Naive thymus-derived CD8-positive, alpha-beta T cell (primary cell): ENCODE data around the gene SARS1. TPM values are rescaled to one million over a fixed set of nuclear protein-coding genes. Genes with fewer than 3 reads are reported as not detected.
A peak's percentile ranks its signal among the peaks of the same experiment; 100 is the strongest.

Experiments
- ATAC-seq, 2 donors: fragments of 150-1000 bp; cut with Tn5 transposase in 1 of 2; sonication (Bioruptor Pico), chemical (Tn5 transposase) in 1 of 2; 1 replicate in 1 of 2; 2 replicates in 1 of 2; pipeline ENCODE4 v1.10.0; 2021; ENCODE audit warnings: mild to moderate bottlenecking in 2 of 2, moderate library complexity in 2 of 2
- POLR2A ChIA-PET: fragments of 350-600 bp; sonication (Branson Sonifier 250); formaldehyde crosslinking; loops from one replicate; lab custom pipeline; 2021; ENCODE audit warnings: antibody characterized with exemption; lab: Charles Lee
- DNase-seq, 10 donors: peaks; one replicate each; pipeline versions ENCODE4 v3.0.0 to v3.0.0-alpha.2; 2020 to 2022
- H3K27ac Mint-ChIP-seq, 10 donors: one replicate each; pipeline ENCODE4 v1.8.0; 2020 to 2022; ENCODE audit warnings: mild to moderate bottlenecking in 10 of 10, mixed read lengths in 10 of 10, moderate library complexity in 4 of 10, inconsistent platforms in 1 of 10
- H3K27me3 Mint-ChIP-seq, 5 donors: one replicate each; pipeline ENCODE4 v1.8.0; 2021 to 2022; ENCODE audit warnings: mixed read lengths in 5 of 5
- H3K36me3 Mint-ChIP-seq, 3 donors: one replicate each; pipeline ENCODE4 v1.8.0; 2020 to 2022; ENCODE audit warnings: mixed read lengths in 3 of 3, mild to moderate bottlenecking in 2 of 3, inconsistent platforms in 1 of 3
- H3K4me1 Mint-ChIP-seq, 4 donors: one replicate each; pipeline ENCODE4 v1.8.0; 2021 to 2022; ENCODE audit warnings: mixed read lengths in 4 of 4
- H3K4me3 Mint-ChIP-seq, 10 donors: one replicate each; pipeline ENCODE4 v1.8.0; 2020 to 2022; ENCODE audit warnings: mild to moderate bottlenecking in 10 of 10, mixed read lengths in 10 of 10, moderate library complexity in 6 of 10, inconsistent platforms in 1 of 10
- H3K9me3 Mint-ChIP-seq, 9 donors: one replicate each; pipeline ENCODE4 v1.8.0; 2020 to 2022; ENCODE audit warnings: mixed read lengths in 9 of 9, mild to moderate bottlenecking in 3 of 9, inconsistent platforms in 1 of 9, moderate library complexity in 1 of 9
- polyA plus RNA-seq, 3 donors: library from polyadenylated mRNA; unstranded; fragments of 300-500 nt; fragmentation: Illumina TruSeq; gene quantifications; one replicate each; pipeline ENCODE4 v1.2.3, GENCODE V29; 2021
- total RNA-seq, 8 experiments: library from RNA in 2 of 8; stranded (reverse) in 2 of 8; gene quantifications; one replicate each; pipeline ENCODE4 v1.2.3 and lab custom pipeline; 2021 to 2026

Gene SARS1
- total and polyA plus RNA-seq, 5 experiments from 2014 or later: 117 to 211 (median 154) TPM

DNA sequence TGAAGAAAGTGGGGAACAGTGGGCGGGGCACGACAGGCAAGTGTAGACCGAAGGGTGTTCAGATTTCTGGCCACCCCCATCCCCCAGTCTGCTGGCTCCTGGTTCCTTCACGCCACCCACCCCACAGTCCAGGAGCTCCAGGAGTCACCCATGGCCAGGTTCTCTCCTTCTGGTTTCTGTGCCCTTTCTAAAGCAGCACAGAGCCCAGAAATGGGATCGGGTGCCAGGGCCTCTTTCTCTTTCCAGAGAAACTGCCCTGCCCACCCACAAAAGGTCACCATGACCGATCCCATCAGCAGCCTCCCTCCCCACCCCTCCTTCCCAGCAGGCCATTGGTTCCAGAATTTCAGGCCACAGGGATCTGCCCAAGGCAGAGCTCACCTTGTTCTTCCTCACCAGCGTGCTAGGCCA is 32.4 kb downstream of the SARS1 start:
- Mint-ChIP-seq H3K27ac (no peak overlapping the region), H3K9me3 (no peaks in the 10 kb centered on the region), H3K4me1 (peaks cover 21 to 29% (median 25%) of the 10 kb centered on the region in 4 donors), H3K36me3 (no peaks in the 10 kb centered on the region), H3K4me3 (peak overlapping the region in 1 of 10 donors; percentile 10), H3K27me3 (peaks cover 0 to 12% (median 6%) of the 10 kb centered on the region in 5 donors)
- DNase-seq (no peak), ATAC-seq (no peak)
- POLR2A ChIA-PET: interaction anchor here (1.2 kb wide), 1 partner anchor 25 kb away, joined by 4 read pairs; no protein-coding TSS in a partner anchor

DNA sequence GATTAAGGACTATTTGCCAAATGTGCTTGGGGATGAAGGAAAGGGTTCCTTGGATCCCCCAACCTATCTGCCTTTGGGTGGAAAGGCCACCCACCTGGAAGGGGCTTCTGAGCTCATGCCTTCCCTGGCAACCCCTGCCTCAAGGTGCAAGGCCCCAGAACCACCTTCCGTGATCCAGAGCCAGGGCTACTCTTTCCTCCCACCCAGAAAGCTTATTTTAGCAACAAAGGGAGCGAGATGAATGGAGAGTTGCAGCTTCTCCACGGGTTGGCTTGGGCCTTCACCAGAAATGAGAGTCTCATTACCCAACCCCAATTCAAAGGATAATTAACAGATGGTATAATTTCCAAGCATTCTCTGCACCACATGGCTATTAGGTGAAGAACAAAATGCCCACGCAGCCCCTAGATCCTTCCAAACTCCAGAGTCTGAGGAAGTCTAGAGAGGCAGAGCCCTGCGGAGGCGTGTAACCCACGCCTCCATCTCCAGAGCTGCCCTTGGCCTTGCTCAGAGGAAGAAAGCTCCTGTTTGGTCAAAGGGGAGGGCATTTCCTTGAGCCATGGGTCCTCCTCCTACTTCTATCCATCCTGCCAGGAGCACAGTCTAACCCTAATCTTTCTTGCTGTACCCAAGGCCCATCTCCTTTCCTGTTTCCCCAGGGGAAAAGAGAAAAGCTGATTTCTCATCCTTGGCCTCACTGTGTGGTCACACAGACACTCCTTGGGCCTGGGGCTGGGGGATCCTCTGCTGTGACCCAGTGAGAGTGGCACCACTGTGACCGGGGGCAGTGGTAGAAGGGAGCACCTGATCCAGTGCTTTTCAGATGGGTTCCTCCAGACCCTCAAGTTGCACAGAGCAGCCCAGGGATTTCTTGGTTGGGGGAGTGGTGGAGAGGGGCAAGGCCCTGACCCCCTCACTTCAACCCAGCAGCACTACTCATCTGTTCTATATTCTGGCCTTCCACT is 34.0 kb downstream of the SARS1 start:
- Mint-ChIP-seq H3K36me3 (no peaks in the 10 kb centered on the region), H3K4me3 (no peak overlapping the region), H3K9me3 (no peaks in the 10 kb centered on the region), H3K27me3 (peaks cover 0 to 10% (median 6%) of the 10 kb centered on the region in 5 donors), H3K4me1 (peaks cover 15 to 28% (median 16%) of the 10 kb centered on the region in 4 donors), H3K27ac (no peak overlapping the region)
- ATAC-seq (no peak), DNase-seq (no peak)
- POLR2A ChIA-PET: no interaction called here

GRCh38 chr1:109248444-109248796 is 34.7 kb downstream of the SARS1 start:
- ATAC-seq (no peak), DNase-seq (no peak)
- Mint-ChIP-seq H3K9me3 (no peaks in the 10 kb centered on the region), H3K4me3 (no peak overlapping the region), H3K27ac (peak overlapping the region in 1 of 10 donors; percentile 59), H3K36me3 (no peaks in the 10 kb centered on the region), H3K27me3 (peaks cover 0 to 10% (median 6%) of the 10 kb centered on the region in 5 donors), H3K4me1 (peaks cover 14 to 32% (median 17%) of the 10 kb centered on the region in 4 donors)
- POLR2A ChIA-PET: no interaction called here

DNA sequence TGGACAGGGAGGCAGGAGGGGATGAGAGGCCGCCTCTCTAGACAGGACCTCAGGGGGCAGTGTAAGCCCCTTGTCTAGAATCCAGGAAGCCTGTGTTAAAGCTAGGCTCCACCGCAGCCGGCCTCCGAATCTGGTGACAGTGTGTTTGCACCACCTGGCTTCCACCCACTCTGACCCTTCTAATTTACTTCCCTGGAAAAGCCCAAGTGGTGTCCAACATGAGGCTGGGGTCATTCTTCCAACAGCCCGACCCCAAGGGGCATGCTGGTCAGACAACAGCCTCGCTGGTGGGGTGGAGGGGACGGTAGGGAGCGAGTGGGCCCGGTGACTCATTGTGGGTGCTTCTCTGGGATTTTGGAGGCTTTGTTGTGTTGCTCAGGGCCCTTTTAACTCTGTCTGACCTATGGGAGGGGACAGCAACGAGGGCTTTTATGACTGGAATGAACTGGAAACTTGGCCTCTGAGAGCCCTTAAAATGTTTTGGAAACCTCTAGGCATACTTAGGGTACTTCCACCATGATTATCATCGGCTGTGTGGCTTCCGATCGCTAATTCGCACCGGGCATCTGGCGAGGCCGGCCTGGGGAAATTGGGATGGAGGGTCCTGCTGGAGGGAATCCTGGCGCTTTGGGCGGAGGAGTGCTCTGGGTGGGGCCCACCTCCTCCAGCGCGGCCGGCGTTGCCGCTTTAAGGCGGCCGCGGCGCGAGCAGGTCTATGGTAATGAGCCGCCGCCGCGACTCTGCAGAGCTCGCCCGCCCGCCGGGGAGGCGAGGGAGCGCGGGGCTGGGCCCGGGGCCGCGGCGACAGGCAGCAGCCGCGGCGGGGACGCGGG is 35.3 kb downstream of the SARS1 start, which contains the start of gene CELSR2:
Gene CELSR2, plus strand, starts transcription at position 743 of the 833 bp plus-strand sequence. CDS start 541 bp downstream, outside the sequence.
- H3K9me3 Mint-ChIP-seq: no peaks in the 10 kb centered on the region
- DNase-seq: peak; percentile 33 to 72 (median 64)
- peaks cover 0 to 9% (median 6%) of the 10 kb centered on the region in 5 donors for H3K27me3 Mint-ChIP-seq
- H3K36me3 Mint-ChIP-seq: no peaks in the 10 kb centered on the region
- peaks cover 14 to 33% (median 21%) of the 10 kb centered on the region in 4 donors for H3K4me1 Mint-ChIP-seq
- ATAC-seq: peak; percentile 96 to 97
- H3K4me3 Mint-ChIP-seq: peak within 1 kb of the TSS; percentile 64 to 82 (median 72)
- POLR2A ChIA-PET: interaction anchor here (0.6 to 2.1 kb wide), 4 partner anchors 35 to 235 kb away, joined by 3 to 7 read pairs (median 4); partner anchors contain the start of genes ATXN7L2 and SARS1
- H3K27ac Mint-ChIP-seq: peak within 1 kb of the TSS in 4 of 10 donors; percentile 8 to 79 (median 56)

- Mint-ChIP-seq H3K27me3 (peaks cover 0 to 2% (median 0%) of the 10 kb centered on the region in 5 donors), H3K27ac (peak overlapping the region in 1 of 10 donors; percentile 59), H3K9me3 (no peaks in the 10 kb centered on the region), H3K4me1 (peaks cover 14 to 36% (median 18%) of the 10 kb centered on the region in 4 donors), H3K36me3 (no peaks in the 10 kb centered on the region), H3K4me3 (peak overlapping the region; percentile 36 to 82 (median 64))
- ATAC-seq: peak; percentile 61
- POLR2A ChIA-PET: interaction anchor here (0.6 to 2.1 kb wide), 5 partner anchors 13 to 234 kb away, joined by 3 to 7 read pairs (median 3); partner anchors contain the start of genes ATXN7L2 and SARS1
- peak in 1 of 10 donors; percentile 23 for DNase-seq
Observed at GRCh38 chr1:109249654-109250401, 36.1 kb downstream of the SARS1 start.

GRCh38 chr1:109250454-109251276 is 36.9 kb downstream of the SARS1 start:
- DNase-seq (no peak), ATAC-seq (no peak)
- Mint-ChIP-seq H3K4me1 (peaks cover 14 to 40% (median 24%) of the 10 kb centered on the region in 4 donors), H3K27me3 (peaks cover 0 to 2% (median 0%) of the 10 kb centered on the region in 5 donors), H3K36me3 (no peaks in the 10 kb centered on the region), H3K9me3 (no peaks in the 10 kb centered on the region), H3K4me3 (peak overlapping the region; percentile 50 to 77 (median 64)), H3K27ac (no peak overlapping the region)
- POLR2A ChIA-PET: interaction anchor here (0.7 to 2.1 kb wide), 5 partner anchors 14 to 233 kb away, joined by 3 to 7 read pairs (median 3); partner anchors contain the start of genes ATXN7L2 and SARS1

DNA sequence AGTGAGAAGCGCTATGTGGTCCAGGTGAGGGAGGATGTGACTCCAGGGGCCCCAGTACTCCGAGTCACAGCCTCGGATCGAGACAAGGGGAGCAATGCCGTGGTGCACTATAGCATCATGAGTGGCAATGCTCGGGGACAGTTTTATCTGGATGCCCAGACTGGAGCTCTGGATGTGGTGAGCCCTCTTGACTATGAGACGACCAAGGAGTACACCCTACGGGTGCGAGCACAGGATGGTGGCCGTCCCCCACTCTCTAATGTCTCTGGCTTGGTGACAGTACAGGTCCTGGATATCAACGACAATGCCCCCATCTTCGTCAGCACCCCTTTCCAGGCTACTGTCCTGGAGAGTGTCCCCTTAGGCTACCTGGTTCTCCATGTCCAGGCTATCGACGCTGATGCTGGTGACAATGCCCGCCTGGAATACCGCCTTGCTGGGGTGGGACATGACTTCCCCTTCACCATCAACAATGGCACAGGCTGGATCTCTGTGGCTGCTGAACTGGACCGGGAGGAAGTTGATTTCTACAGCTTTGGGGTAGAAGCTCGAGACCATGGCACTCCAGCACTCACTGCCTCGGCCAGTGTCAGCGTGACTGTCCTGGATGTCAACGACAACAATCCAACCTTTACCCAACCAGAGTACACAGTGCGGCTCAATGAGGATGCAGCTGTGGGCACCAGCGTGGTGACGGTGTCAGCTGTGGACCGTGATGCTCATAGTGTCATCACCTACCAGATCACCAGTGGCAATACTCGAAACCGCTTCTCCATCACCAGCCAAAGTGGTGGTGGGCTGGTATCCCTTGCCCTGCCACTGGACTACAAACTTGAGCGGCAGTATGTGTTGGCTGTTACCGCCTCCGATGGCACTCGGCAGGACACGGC is 37.8 kb downstream of the SARS1 start:
- no peak for DNase-seq
- H3K36me3 Mint-ChIP-seq: no peaks in the 10 kb centered on the region
- POLR2A ChIA-PET: no interaction called here

GRCh38 chr1:109252167-109252892 is 38.6 kb downstream of the SARS1 start:
- Mint-ChIP-seq H3K9me3 (no peaks in the 10 kb centered on the region), H3K27ac (peak overlapping the region in 2 of 10 donors; percentile 37 to 55), H3K27me3 (no peaks in the 10 kb centered on the region), H3K36me3 (no peaks in the 10 kb centered on the region), H3K4me3 (no peak overlapping the region), H3K4me1 (peaks cover 14 to 46% (median 30%) of the 10 kb centered on the region in 4 donors)
- POLR2A ChIA-PET: no interaction called here
- ATAC-seq (no peak), DNase-seq (no peak)

More for the DNA sequence above, 37.8 kb downstream of the SARS1 start:
- no peak for ATAC-seq
- Mint-ChIP-seq H3K4me3 (peak overlapping the region in 8 of 10 donors; percentile 16 to 77 (median 52)), H3K27me3 (peaks cover 0 to under 1% (median 0%) of the 10 kb centered on the region in 5 donors), H3K9me3 (no peaks in the 10 kb centered on the region), H3K4me1 (peaks cover 14 to 48% (median 30%) of the 10 kb centered on the region in 4 donors), H3K27ac (peak overlapping the region in 1 of 10 donors; percentile 38)

- POLR2A ChIA-PET: interaction anchor here (1.3 kb wide), 1 partner anchor 12 kb away, joined by 4 read pairs; no protein-coding TSS in a partner anchor
- ATAC-seq (no peak), DNase-seq (no peak)
- H3K9me3 Mint-ChIP-seq: no peaks in the 10 kb centered on the region
- H3K4me1 Mint-ChIP-seq: peaks cover 14 to 45% (median 31%) of the 10 kb centered on the region in 4 donors
- H3K36me3 Mint-ChIP-seq: no peaks in the 10 kb centered on the region
- no peak overlapping the region for H3K4me3 Mint-ChIP-seq
- peak overlapping the region in 1 of 10 donors; percentile 37 for H3K27ac Mint-ChIP-seq
- H3K27me3 Mint-ChIP-seq: no peaks in the 10 kb centered on the region
Observed at GRCh38 chr1:109252893-109253802, 39.4 kb downstream of the SARS1 start.
